Naive thymus-derived CD4-positive, alpha-beta T cell (primary cell): Measurements from ENCODE around the gene IL1A. TPM values are rescaled to one million over a fixed set of nuclear protein-coding genes. Genes with fewer than 3 reads are reported as not detected.

ENCODE experiments used
- ATAC-seq: fragments of 150-1000 bp; cut with Tn5 transposase; 2 replicates; pipeline ENCODE4 v1.10.0; 2021; ENCODE audit warnings: mild to moderate bottlenecking, moderate library complexity
- CTCF ChIA-PET: fragments of 350-600 bp; sonication (Branson Sonifier 250); formaldehyde crosslinking; loops from one replicate; lab custom pipeline; 2021; ENCODE audit warnings: antibody characterized with exemption; lab: Charles Lee
- POLR2A ChIA-PET: fragments of 350-600 bp; sonication (Branson Sonifier 250); formaldehyde crosslinking; loops from one replicate; lab custom pipeline; 2021; ENCODE audit warnings: antibody characterized with exemption, inconsistent platforms; lab: Charles Lee
- DNase-seq, 9 donors: peaks; one replicate each; pipeline versions ENCODE4 v3.0.0 to v3.0.0-alpha.2; 2020 to 2022; ENCODE audit warnings: mixed read lengths in 1 of 9
- H3K27ac ChIP-seq: one replicate; pipeline ENCODE4 v1.7.0; 2013; ENCODE audit warnings: mild to moderate bottlenecking, low read depth, low read length, moderate library complexity
- H3K27me3 ChIP-seq, 2 donors: one replicate each; pipeline ENCODE4 v1.7.0; 2013; ENCODE audit warnings: low read length in 2 of 2, mild to moderate bottlenecking in 2 of 2, moderate library complexity in 2 of 2; ENCODE audit not compliant: control insufficient read depth in 2 of 2, insufficient read depth in 2 of 2
- H3K36me3 ChIP-seq, 3 experiments: 1 replicate in 2 of 3; 2 replicates in 1 of 3; pipeline ENCODE4 v1.7.0; 2013; ENCODE audit warnings: low read length in 3 of 3, mild to moderate bottlenecking in 3 of 3, moderate library complexity in 1 of 3; ENCODE audit not compliant: insufficient read depth in 3 of 3, control insufficient read depth in 2 of 3
- H3K4me1 ChIP-seq, 2 donors: one replicate each; pipeline ENCODE4 v1.7.0; 2013; ENCODE audit warnings: low read length in 2 of 2, mild to moderate bottlenecking in 2 of 2, moderate library complexity in 1 of 2; ENCODE audit not compliant: control insufficient read depth in 2 of 2, insufficient read depth in 2 of 2
- H3K4me3 ChIP-seq: 2 replicates; pipeline ENCODE4 v1.7.0; 2013; ENCODE audit warnings: mild to moderate bottlenecking, low read length
- H3K9me3 ChIP-seq, 3 experiments: 1 replicate in 2 of 3; 2 replicates in 1 of 3; pipeline ENCODE4 v1.7.0; 2013; ENCODE audit warnings: low read length in 3 of 3; ENCODE audit not compliant: control insufficient read depth in 2 of 3
- H3K27ac Mint-ChIP-seq, 9 donors: one replicate each; pipeline ENCODE4 v1.8.0; 2020 to 2022; ENCODE audit warnings: mixed read lengths in 9 of 9, mild to moderate bottlenecking in 8 of 9, moderate library complexity in 5 of 9, inconsistent platforms in 2 of 9
- H3K27me3 Mint-ChIP-seq, 5 donors: one replicate each; pipeline ENCODE4 v1.8.0; 2021 to 2022; ENCODE audit warnings: mixed read lengths in 5 of 5, mild to moderate bottlenecking in 1 of 5
- H3K36me3 Mint-ChIP-seq, 5 donors: one replicate each; pipeline ENCODE4 v1.8.0; 2020 to 2022; ENCODE audit warnings: mixed read lengths in 5 of 5, mild to moderate bottlenecking in 3 of 5, inconsistent platforms in 1 of 5
- H3K4me1 Mint-ChIP-seq, 7 donors: one replicate each; pipeline ENCODE4 v1.8.0; 2020 to 2022; ENCODE audit warnings: mixed read lengths in 7 of 7, mild to moderate bottlenecking in 3 of 7, inconsistent platforms in 1 of 7
- H3K4me3 Mint-ChIP-seq, 10 donors: one replicate each; pipeline ENCODE4 v1.8.0; 2020 to 2022; ENCODE audit warnings: mild to moderate bottlenecking in 10 of 10, mixed read lengths in 10 of 10, moderate library complexity in 6 of 10, inconsistent platforms in 2 of 10
- H3K9me3 Mint-ChIP-seq, 11 donors: one replicate each; pipeline ENCODE4 v1.8.0; 2020 to 2022; ENCODE audit warnings: mixed read lengths in 11 of 11, mild to moderate bottlenecking in 4 of 11, inconsistent platforms in 1 of 11, moderate library complexity in 1 of 11
- intact Hi-C, 2 donors: fragments of 100-400 bp; cut with micrococcal nuclease; formaldehyde crosslinking; loops; one replicate each; pipeline ENCODE4 v1.15.1; 2023
- polyA plus RNA-seq, 2 donors: library from polyadenylated mRNA; unstranded; fragments of 300-500 nt; fragmentation: Illumina TruSeq; gene quantifications; one replicate each; pipeline ENCODE4 v1.2.3, GENCODE V29; 2021
- total RNA-seq, 6 experiments: library from RNA in 5 of 6; stranded (reverse) in 5 of 6; gene quantifications; 1 replicate in 5 of 6; 2 replicates in 1 of 6; pipeline ENCODE4 v1.2.3 and lab custom pipeline; 2021 to 2026

Gene IL1A
- total and polyA plus RNA-seq, 7 experiments from 2014 or later = 0.22 to 4.3 (median 1.0) TPM; not detected in 3

DNA sequence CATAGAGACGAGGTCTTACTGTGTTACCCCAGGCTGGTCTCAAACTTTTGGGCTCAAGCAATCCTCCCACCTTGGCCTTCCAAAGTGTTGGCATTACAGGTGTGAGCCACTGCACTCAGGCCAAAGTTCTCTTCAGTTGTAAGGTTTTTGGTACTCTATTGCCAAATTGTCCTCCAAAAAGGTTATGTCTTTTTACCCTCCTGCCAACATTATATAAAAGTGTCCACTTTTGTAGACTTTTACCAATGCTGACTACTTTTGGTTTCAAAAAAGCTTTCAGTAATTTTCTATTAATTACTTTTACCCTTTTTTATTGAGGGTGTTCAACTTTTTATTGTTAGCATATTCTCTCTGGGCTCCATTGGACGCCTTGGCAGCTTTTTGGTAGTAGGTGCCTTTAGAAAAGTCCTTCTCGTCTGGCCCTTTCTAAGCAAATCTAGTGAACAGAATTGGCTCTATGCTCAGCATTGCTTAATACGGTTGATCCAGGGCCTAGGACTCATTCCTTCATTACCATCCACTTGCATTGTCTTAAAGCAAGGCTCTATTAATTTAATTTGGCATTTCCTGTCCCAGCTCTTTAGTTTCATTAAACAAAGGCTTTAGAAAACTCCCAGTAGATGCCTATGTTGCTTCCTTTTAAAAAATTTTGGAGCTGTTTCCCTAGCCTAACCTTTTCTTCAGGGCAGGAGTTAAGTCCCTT, 16.7 kb upstream of the IL1A start:
- intact Hi-C loops = no loop called here

DNA sequence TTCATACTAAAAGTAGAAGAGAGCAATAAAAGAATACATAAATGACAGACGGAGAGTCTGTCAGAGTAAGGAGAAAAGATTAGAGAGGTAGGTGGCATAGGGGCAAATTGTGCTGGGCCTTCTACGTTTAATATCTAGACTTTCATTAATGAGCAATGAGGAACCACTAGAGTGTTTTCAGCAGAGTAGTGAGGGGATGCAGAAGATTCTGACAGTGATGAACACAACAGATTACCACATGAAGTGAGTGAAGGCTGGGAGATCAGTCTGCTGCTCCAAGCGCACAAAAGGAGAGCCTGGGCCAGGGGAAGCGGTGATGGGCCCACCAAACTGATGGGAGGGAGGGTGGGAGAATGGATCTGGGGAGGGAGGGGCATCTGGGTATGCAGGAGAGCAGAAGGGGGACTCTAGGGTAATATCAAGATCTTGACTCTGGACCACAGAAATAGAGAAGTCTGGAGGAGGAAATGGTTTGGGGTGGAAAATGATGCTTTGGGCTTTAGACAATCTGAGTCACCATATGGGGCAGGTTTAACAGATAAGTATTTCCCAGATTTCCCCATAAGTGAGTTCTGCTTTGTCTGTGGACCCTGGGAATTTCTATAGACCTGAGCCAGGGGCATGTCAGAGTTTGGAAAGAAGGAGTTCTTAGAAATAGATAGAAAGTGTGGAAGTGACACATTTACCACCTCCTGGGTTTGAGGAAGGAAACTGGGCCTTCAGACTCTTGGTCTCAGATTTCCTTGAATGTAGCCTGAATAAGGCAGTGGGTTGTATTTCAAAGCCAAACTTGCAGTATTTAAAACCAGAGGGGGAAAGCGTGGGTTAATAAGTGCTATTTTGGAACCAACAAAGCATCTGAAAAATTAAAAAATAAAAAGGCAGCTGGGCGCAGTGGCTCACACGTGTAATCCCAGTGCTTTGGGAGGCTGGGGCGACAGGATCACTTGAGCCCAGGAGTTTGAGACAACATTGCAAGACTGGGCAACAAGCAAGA, 15.0 kb upstream of the IL1A start:
- Mint-ChIP-seq H3K4me1 (peaks cover 0 to 48% (median 0%) of the 10 kb centered on the region in 7 donors), H3K9me3 (peaks cover 0 to 13% (median 0%) of the 10 kb centered on the region in 11 donors), H3K4me3 (peak overlapping the region in 1 of 10 donors; percentile 21), H3K27me3 (peaks cover 0 to 10% (median 0%) of the 10 kb centered on the region in 5 donors), H3K27ac (peak overlapping the region in 1 of 9 donors; percentile 81), H3K36me3 (peaks cover 0 to 20% (median 0%) of the 10 kb centered on the region in 5 donors)
- no peak overlapping the region for H3K4me3 ChIP-seq
- no peaks in the 10 kb centered on the region for H3K9me3 ChIP-seq
- intact Hi-C loops = no loop called here
- no peaks in the 10 kb centered on the region for H3K4me1 ChIP-seq
- H3K27me3 ChIP-seq = no peaks in the 10 kb centered on the region
- peak; percentile 83 for ATAC-seq
- no peaks in the 10 kb centered on the region for H3K36me3 ChIP-seq
- ChIA-PET CTCF (no interaction called here), POLR2A (no interaction called here)
- H3K27ac ChIP-seq = no peak overlapping the region
- DNase-seq = no peak

More for the DNA sequence above, 16.7 kb upstream of the IL1A start:
- Histone ChIP-seq H3K4me1 (no peaks in the 10 kb centered on the region), H3K27me3 (no peaks in the 10 kb centered on the region), H3K9me3 (no peaks in the 10 kb centered on the region), H3K27ac (no peak overlapping the region), H3K36me3 (no peaks in the 10 kb centered on the region), H3K4me3 (no peak overlapping the region)
- H3K27ac Mint-ChIP-seq = no peak overlapping the region
- ChIA-PET POLR2A (interaction anchor here (0.7 kb wide), 1 partner anchor 554 kb away, joined by 3 read pairs; no protein-coding TSS in a partner anchor), CTCF (interaction anchor here (0.5 kb wide), 1 partner anchor 51 kb away, joined by 5 read pairs; no protein-coding TSS in a partner anchor)
- ATAC-seq = no peak
- no peak overlapping the region for H3K4me3 Mint-ChIP-seq
- peaks cover 0 to 13% (median 0%) of the 10 kb centered on the region in 11 donors for H3K9me3 Mint-ChIP-seq
- peaks cover 0 to 6% (median 0%) of the 10 kb centered on the region in 5 donors for H3K27me3 Mint-ChIP-seq
- peaks cover 0 to 46% (median 0%) of the 10 kb centered on the region in 7 donors for H3K4me1 Mint-ChIP-seq
- H3K36me3 Mint-ChIP-seq = peaks cover 0 to 23% (median 0%) of the 10 kb centered on the region in 5 donors
- no peak for DNase-seq

DNA sequence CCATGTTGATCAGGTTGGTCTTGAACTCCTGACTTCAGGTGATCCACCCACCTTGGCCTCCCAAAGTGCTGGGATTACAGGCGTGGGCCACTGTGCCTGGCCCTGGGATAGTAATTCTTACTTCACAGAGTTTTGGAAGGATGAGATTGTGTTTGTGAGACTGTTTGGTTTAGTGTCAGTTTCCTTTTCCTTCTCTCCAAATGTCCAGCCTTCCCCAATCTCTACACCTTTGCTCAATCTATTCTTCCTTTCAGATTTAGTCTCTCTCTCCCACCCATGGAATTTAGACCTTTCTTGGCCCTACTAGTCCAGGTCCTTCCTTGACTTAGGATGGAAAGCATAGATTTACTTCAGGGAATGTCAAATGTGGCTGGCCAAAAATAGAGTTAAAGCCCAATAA, 12.2 kb upstream of the IL1A start:
- ATAC-seq (no peak), DNase-seq (no peak)
- Histone ChIP-seq H3K27me3 (no peaks in the 10 kb centered on the region), H3K4me1 (no peaks in the 10 kb centered on the region), H3K36me3 (no peaks in the 10 kb centered on the region), H3K9me3 (no peaks in the 10 kb centered on the region), H3K27ac (no peak overlapping the region), H3K4me3 (no peak overlapping the region)
- Mint-ChIP-seq H3K27ac (no peak overlapping the region), H3K4me1 (peaks cover 0 to 45% (median 0%) of the 10 kb centered on the region in 7 donors), H3K4me3 (no peak overlapping the region), H3K27me3 (peaks cover 0 to 10% (median 0%) of the 10 kb centered on the region in 5 donors), H3K36me3 (peaks cover 0 to 29% (median 0%) of the 10 kb centered on the region in 5 donors), H3K9me3 (peaks cover 0 to 11% (median 0%) of the 10 kb centered on the region in 11 donors)
- intact Hi-C loops = no loop called here
- POLR2A ChIA-PET = no interaction called here
- CTCF ChIA-PET = no interaction called here

DNA sequence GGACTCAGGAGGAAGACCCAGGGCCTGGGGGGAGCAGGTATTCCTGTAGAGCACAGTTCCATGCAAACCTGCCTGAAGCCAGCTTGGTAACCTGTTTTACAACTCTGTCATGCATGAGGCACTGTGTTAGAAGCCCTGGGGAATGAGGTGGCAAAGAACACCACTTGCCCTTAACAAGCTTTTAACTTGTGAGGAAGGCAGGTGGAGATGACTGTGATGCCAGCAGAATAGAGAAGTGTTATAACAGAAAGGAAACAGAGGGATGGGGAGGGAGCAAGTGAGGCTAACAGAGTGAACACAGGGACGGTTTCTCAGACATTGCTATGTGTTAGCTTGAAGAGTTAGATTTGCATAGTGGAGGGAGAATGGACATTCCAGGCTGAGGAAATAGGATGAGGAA, 11.5 kb upstream of the IL1A start:
- ATAC-seq (no peak), DNase-seq (no peak)
- Mint-ChIP-seq H3K36me3 (peaks cover 0 to 30% (median 0%) of the 10 kb centered on the region in 5 donors), H3K9me3 (peaks cover 0 to 11% (median 0%) of the 10 kb centered on the region in 11 donors), H3K27me3 (peaks cover 0 to 10% (median 0%) of the 10 kb centered on the region in 5 donors), H3K27ac (no peak overlapping the region), H3K4me3 (no peak overlapping the region), H3K4me1 (peaks cover 0 to 40% (median 0%) of the 10 kb centered on the region in 7 donors)
- Histone ChIP-seq H3K36me3 (no peaks in the 10 kb centered on the region), H3K27ac (no peak overlapping the region), H3K4me1 (no peaks in the 10 kb centered on the region), H3K4me3 (no peak overlapping the region), H3K9me3 (no peaks in the 10 kb centered on the region), H3K27me3 (no peaks in the 10 kb centered on the region)
- intact Hi-C loops = no loop called here
- POLR2A ChIA-PET = no interaction called here
- CTCF ChIA-PET = no interaction called here

DNA sequence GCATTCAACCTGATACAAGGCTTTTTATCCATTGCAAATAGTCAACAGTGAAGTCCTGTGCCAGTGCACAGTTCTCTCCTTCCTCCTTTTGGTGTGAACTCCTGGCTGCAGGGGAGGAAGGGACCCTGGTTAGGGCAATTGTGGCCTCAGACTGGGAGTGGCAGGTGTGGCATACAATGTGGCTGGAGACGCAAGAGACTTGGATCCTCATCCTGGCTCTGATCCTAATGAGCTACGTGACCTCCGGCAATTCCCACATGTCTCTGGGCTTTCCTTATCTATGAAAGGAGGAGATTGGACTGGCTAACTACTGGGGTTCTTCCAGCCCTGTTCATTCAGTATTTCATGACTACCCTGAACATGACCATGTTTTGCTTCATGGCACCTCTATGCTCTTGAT, 10.5 kb upstream of the IL1A start:
- H3K27me3 Mint-ChIP-seq = peaks cover 0 to 10% (median 0%) of the 10 kb centered on the region in 5 donors
- H3K27ac Mint-ChIP-seq = no peak overlapping the region
- CTCF ChIA-PET = no interaction called here

DNA sequence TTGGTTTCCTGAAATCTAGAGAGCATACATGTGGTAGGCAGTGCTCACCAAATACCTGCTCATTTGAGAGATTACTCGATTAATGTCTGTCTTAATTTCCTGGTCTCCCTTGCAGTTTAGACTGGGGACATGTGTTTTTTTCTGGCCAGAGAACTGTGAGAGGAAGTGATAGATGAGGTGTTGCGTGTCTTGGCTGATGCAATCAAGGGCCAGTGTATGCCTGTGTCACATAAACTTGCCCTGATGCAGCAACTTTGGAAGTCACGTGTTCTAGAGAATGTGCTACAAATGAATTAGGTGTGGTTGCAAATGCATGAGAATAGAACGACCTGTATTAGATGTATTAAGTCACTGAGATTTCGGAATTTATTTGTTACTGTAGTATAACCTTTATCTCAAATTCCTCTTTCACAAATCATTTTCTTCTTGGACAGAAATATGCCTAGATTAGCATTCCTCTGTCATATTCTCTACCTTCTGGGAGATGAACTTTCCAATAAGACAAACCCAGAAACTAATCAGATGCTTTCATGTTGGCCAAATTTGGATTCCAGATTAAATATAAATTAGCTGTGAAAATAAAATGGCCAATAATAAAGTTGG, 9.9 kb upstream of the IL1A start:
- Histone ChIP-seq H3K4me3 (no peak overlapping the region), H3K4me1 (no peaks in the 10 kb centered on the region), H3K36me3 (no peaks in the 10 kb centered on the region), H3K27ac (no peak overlapping the region), H3K9me3 (no peaks in the 10 kb centered on the region), H3K27me3 (no peaks in the 10 kb centered on the region)
- POLR2A ChIA-PET = no interaction called here
- CTCF ChIA-PET = no interaction called here
- Mint-ChIP-seq H3K9me3 (peaks cover 0 to 9% (median 0%) of the 10 kb centered on the region in 11 donors), H3K36me3 (peaks cover 0 to 29% (median 0%) of the 10 kb centered on the region in 5 donors), H3K27me3 (peaks cover 0 to 10% (median 0%) of the 10 kb centered on the region in 5 donors), H3K4me1 (peaks cover 0 to 28% (median 0%) of the 10 kb centered on the region in 7 donors), H3K27ac (peak overlapping the region in 1 of 9 donors; percentile 44), H3K4me3 (peak overlapping the region in 1 of 10 donors; percentile 35)
- ATAC-seq = peak; percentile 79
- DNase-seq = no peak
- intact Hi-C loops = no loop called here

More for the DNA sequence above, 10.5 kb upstream of the IL1A start:
- POLR2A ChIA-PET = interaction anchor here (0.7 kb wide), 1 partner anchor 193 kb away, joined by 3 read pairs; no protein-coding TSS in a partner anchor
- Histone ChIP-seq H3K36me3 (no peaks in the 10 kb centered on the region), H3K4me3 (no peak overlapping the region), H3K4me1 (no peaks in the 10 kb centered on the region), H3K27ac (no peak overlapping the region), H3K27me3 (no peaks in the 10 kb centered on the region), H3K9me3 (no peaks in the 10 kb centered on the region)
- H3K9me3 Mint-ChIP-seq = peaks cover 0 to 11% (median 0%) of the 10 kb centered on the region in 11 donors
- ATAC-seq = no peak
- intact Hi-C loops = no loop called here
- H3K36me3 Mint-ChIP-seq = peaks cover 0 to 31% (median 0%) of the 10 kb centered on the region in 5 donors
- no peak for DNase-seq
- peak overlapping the region in 1 of 10 donors; percentile 35 for H3K4me3 Mint-ChIP-seq
- H3K4me1 Mint-ChIP-seq = peaks cover 0 to 34% (median 0%) of the 10 kb centered on the region in 7 donors
